Ishikawa (cell line): Measurements from ENCODE around the gene SERTAD2.

ENCODE experiments used
- CEBPB ChIP-seq: IDR thresholded peaks from 2 replicates; pipeline ENCODE4 v1.6.1; 2012
- CREB1 ChIP-seq: IDR thresholded peaks from 2 replicates; pipeline ENCODE4 v1.6.1; 2012; ENCODE audit warnings: low read depth
- EGR1 ChIP-seq: IDR thresholded peaks from 2 replicates; pipeline ENCODE4 v1.6.1; 2012
- EP300 ChIP-seq: IDR thresholded peaks from 2 replicates; pipeline ENCODE4 v1.6.1; 2012; ENCODE audit warnings: borderline replicate concordance
- FOXM1 ChIP-seq: IDR thresholded peaks from 2 replicates; pipeline ENCODE4 v1.6.1; 2012; ENCODE audit warnings: low read depth, borderline replicate concordance
- NFIC ChIP-seq: IDR thresholded peaks from 2 replicates; pipeline ENCODE4 v1.6.1; 2012
- RAD21 ChIP-seq: IDR thresholded peaks from 2 replicates; pipeline ENCODE4 v1.6.1; 2012; ENCODE audit warnings: low read depth
- TAF1 ChIP-seq: IDR thresholded peaks from 2 replicates; pipeline ENCODE4 v1.6.1; 2012; ENCODE audit warnings: low read depth, mild to moderate bottlenecking
- TCF12 ChIP-seq: IDR thresholded peaks from 2 replicates; pipeline ENCODE4 v1.6.1; 2012; ENCODE audit warnings: low read depth
- TEAD4 ChIP-seq: IDR thresholded peaks from 2 replicates; pipeline ENCODE4 v1.6.1; 2012
- YY1 ChIP-seq: IDR thresholded peaks from 2 replicates; pipeline ENCODE4 v1.6.1; 2012; ENCODE audit warnings: low read depth
- TF ChIP-seq, protein P1 (sequence below): IDR thresholded peaks from 2 replicates; pipeline ENCODE4 v1.6.1; 2012; ENCODE audit warnings: low read depth, mild to moderate bottlenecking
- TF ChIP-seq, protein P2 (sequence below): IDR thresholded peaks from 2 replicates; pipeline ENCODE4 v1.6.1; 2012
- TF ChIP-seq, protein P3 (sequence below): IDR thresholded peaks from 2 replicates; pipeline ENCODE4 v1.6.1; 2012

DNA sequence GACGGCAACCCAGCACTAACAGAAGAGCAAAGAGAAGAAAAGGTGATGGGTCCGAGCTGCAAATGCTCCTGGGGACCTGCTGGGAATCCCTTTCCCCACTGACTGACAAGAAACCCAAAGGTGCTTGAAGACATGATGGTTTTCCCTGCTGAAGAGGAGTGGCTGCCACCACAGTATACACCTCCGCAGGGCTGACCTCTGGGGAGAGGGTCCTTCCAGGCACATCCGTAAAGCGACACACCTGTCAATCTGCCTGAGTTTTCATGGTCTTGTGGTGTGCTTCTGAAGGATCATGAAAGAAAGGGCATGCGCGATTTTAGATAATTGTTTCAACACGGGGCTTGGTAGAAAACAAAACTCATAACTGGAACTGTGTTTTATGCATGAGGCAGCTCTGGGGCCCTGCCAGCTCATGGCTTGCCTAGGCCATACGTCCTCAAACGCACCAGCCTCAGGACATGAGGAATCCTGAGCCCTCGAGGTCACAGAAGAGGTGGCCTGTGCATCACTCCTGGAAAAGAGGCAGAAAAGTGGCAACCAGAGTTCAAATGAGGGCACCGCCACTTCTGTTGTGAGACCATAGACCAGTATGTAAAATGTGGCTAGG, 51.8 kb downstream of the SERTAD2 start:
- TF ChIP-seq RAD21 (no peak), FOXM1 (no peak), YY1 (no peak), TEAD4 (no peak), EP300 (no peak), TAF1 (no peak), CREB1 (no peak), CEBPB (no peak), EGR1 (no peak), TCF12 (no peak), NFIC (no peak)
- TF ChIP-seq, protein P1, sequence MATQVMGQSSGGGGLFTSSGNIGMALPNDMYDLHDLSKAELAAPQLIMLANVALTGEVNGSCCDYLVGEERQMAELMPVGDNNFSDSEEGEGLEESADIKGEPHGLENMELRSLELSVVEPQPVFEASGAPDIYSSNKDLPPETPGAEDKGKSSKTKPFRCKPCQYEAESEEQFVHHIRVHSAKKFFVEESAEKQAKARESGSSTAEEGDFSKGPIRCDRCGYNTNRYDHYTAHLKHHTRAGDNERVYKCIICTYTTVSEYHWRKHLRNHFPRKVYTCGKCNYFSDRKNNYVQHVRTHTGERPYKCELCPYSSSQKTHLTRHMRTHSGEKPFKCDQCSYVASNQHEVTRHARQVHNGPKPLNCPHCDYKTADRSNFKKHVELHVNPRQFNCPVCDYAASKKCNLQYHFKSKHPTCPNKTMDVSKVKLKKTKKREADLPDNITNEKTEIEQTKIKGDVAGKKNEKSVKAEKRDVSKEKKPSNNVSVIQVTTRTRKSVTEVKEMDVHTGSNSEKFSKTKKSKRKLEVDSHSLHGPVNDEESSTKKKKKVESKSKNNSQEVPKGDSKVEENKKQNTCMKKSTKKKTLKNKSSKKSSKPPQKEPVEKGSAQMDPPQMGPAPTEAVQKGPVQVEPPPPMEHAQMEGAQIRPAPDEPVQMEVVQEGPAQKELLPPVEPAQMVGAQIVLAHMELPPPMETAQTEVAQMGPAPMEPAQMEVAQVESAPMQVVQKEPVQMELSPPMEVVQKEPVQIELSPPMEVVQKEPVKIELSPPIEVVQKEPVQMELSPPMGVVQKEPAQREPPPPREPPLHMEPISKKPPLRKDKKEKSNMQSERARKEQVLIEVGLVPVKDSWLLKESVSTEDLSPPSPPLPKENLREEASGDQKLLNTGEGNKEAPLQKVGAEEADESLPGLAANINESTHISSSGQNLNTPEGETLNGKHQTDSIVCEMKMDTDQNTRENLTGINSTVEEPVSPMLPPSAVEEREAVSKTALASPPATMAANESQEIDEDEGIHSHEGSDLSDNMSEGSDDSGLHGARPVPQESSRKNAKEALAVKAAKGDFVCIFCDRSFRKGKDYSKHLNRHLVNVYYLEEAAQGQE: no peak
- TF ChIP-seq, protein P2, sequence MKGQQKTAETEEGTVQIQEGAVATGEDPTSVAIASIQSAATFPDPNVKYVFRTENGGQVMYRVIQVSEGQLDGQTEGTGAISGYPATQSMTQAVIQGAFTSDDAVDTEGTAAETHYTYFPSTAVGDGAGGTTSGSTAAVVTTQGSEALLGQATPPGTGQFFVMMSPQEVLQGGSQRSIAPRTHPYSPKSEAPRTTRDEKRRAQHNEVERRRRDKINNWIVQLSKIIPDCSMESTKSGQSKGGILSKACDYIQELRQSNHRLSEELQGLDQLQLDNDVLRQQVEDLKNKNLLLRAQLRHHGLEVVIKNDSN: no peak
- TF ChIP-seq, protein P3, sequence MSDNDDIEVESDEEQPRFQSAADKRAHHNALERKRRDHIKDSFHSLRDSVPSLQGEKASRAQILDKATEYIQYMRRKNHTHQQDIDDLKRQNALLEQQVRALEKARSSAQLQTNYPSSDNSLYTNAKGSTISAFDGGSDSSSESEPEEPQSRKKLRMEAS: no peak
